ENCODE results near the gene VPS16.

Gene VPS16

DNA sequence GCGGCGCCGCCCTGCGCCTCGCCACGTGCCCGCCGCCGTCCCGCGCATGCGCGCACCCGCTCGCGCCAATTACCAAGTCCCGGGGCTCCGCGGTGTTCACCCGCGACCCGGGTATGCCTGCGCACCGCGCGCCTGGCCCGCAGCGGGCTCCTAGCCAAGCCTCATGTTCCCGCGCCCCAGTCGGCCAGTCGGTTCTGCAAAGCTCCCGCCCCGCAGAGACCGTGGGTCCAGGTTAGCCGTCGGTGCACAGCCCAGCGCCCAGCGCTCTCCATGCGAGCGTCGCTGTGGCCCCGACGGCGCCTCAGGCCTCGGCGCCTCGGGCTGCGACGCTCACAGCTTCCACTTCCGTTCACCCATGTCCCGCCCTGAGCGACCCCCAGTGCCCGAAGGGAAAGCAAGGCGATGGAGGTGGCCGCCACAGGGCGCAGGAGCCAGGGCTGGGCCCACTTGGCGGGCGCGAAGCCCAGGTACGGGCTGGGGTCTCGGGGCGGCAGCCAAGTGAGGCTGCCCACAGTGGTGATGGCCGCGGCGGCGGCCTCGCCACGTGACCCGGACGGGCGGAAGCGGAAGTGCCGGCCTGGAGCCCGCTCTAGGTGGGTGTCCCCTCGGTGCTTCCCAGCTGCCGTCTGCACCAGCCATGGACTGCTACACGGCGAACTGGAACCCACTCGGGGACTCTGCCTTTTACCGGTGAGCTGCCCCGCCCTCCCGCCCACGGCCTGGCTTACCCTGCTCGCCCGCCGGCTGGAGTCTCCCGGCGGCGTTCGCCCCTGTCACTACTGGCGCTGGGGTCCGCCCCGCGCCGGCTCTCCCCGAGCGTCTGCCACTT is at the start of gene VPS16, which contains the start of gene PCED1A:
VPS16 (plus strand) TSS at position 608 of the 829 bp plus-strand sequence; CDS start at position 638, 30 bp downstream.
PCED1A (minus strand) TSS at position 518 of the 829 bp plus-strand sequence. CDS start 743 bp downstream, outside the sequence.
- peak; percentile 86 to 87 for DNase-seq

DNA sequence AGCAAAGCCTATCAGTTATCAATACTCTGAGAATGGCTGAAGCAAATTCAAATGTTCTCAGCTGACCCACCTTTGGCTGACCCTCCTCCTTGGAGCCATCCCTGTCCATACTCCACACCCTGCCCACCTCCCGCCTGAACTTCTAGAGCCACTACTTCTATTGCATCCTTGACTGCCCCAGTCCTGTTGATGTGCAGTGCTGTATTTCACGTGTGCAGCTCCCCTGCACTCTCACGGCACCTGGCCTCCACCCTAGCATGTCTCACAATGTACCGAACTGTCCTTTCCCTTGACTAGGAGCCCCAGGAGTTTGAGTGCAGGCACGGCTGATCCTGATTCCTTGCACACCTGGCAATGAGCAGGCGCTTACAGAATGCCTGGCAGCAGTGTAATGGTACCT is 47.1 kb upstream of the VPS16 start:
- no peak for DNase-seq

DNA sequence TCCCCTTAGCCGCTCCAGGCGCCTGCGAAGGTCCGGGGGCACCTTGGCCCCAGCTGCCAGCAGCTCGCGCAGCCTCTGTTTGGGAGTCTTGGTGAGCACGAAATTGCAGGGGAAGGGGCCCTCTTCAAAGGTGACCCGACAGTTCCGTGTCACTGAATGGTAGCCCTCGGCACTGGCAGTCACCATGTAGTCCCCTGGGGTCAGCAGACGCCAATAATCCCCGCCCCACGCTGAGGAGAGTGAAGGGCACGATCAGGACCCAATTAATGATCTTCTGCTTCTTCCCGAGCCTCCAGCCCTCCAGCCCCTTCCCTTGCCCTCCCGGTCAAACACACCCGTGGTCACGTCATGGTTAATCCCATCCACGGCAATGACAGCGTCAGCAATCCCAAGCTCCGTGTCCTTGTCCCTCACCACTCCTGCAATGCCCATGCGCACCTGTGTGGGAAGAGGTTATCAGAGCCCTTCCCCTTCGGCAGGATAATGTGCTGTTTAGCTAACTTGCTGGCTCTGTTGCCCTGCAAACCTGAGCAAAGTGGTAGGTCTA is 46.3 kb upstream of the VPS16 start:
- DNase-seq: no peak

DNA sequence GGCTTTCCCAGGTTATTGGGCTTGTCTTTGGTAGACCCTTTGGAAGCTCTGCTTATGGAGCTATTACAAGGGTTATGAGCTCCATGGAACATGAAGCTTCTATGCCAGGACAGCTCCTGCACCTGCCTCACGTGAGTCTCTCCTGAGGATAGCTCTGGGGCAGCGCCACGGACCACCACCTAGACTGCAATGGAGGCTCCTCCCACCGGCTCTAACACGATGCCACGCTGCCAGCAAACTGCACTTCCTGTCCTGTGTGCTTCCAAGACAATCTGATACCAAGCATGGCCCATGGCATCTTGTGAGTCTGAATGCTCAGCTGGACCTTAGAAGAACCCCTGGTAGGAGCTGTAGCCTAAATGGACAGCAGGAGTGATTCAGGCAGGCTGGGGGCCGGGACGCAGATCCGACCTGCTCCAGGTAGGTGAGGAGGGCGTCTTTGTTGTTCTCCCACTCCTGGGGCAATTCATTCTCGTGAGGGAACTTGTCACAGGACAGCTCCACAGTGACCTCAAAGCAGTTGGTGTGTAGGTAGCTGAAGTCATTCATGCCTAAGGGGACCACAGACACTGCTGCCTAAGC is 45.6 kb upstream of the VPS16 start:
- DNase-seq: no peak

DNA sequence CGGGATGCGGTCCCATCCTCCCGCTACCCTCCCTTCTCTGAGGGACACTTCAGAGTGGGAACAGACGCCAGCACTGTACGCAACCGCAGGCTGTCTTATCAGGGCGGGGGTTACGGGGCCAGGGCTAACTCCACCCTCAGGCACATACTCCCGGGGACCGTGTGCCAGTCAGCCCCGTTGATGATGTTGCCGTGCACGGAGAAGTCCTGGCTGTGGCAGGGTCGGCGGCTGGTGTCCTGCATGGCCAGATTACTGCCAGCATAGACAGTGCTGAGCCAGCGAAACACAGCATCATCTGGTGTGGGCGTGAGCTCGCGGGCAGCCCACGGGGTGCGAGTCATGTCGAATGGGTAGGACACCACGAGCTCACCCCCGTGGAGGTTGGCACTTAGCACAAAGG is 45.1 kb upstream of the VPS16 start:
- no peak for DNase-seq

DNA sequence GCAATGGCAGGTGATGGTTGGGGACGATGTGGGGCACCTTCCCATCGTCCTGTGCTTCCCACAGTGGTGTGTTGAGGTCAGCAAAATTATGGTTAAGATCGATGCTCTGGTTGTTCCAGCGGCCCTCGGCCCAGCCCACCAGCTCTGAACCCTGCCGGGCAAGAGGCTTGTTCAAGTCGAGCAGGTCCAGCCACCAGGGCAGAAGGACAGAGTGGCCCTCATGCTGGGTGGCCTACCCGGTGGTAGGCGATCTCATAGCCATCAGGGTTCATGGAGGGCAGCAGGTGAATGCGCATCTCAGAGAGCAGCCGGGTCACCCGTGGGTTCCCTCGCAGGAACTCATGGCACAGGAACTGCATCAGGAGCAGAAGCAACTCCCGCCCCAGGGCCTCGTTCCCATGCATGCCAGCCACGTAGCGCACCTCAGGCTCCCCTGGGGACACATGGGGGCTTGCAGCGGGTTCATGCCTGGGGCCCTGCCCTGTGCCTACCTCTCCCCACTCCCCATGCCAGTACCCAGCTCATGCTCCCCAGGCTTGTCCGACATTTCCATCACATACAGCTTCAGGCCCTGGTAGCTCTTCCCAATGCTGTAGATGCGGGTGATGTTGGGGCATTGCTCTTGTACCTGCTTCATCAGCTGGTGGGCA is 44.4 kb upstream of the VPS16 start:
- DNase-seq: no peak

DNA sequence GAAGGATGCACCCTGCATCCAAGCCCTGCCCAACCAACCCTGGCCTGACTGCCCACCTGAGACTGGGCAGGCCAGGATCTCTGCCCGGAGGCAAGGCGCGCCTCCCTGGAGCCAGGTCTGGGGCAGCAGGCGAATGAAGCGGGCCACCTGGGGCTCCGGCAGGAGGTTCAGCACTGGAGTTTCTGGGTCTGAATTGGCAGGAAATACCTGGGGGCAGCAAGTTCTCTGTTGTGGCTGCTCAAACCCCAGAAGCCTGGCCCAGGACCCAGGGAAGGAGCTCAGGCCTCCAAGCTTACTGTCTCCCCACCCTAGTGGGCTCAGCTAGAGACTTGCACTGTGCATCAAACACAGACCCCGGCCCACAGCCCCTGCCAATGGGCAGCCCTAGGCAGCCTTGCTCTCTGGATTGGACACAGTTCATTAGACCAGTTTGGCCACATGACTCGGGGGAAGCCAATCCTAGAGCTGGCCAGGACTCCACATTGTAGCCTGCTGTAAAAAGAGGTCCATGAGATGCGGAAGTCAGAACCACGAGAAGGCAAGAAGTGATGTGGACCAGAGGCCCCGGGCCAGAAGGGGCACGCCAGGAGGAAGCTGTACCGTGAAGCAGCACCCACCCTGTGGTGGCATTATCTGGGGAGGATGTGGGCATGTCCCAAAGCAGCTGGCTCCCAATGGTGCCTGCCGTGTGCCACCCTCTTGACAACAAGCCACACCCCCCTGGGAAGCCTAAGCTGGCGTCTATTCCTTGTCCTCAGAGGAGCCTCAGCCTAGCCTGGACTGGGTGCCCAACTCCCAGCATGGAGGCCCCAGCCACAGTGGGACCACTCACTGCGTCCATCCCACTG is 43.2 kb upstream of the VPS16 start:
- no peak for DNase-seq

DNA sequence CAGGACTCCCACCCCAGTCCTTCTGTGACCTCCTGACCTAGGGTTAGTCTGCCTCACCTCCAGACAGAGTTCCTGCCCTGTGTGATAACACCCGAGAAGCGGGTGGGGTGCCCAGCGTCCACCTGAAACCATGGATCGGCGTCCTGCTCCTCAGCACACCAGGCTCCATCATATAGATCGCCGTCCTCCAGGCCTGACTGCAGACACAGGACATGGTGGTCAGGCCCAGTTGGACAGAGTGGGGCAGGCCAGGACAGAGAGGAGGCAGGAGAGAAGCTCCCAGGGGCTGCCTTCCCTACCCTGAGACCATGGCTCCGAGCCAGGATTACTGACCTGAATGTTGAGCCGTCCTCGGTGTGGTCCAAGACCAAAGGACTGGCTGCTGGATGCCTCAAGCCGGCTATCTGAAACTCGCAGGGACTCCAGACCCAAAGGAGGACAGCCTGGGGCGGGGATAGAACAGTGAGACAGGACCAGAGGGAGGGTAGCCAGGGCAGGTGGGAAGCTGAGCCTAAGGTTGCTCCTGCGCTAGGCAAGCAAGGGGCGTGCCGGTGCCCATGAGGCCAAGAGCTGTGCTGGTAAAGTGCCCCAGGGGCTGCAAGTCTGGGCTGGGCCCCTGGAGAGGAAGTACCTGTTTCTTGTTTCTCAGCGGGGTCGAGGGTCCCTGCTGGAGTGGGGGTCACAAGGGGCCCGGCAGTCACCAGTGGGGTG is 42.3 kb upstream of the VPS16 start:
- no peak for DNase-seq

DNA sequence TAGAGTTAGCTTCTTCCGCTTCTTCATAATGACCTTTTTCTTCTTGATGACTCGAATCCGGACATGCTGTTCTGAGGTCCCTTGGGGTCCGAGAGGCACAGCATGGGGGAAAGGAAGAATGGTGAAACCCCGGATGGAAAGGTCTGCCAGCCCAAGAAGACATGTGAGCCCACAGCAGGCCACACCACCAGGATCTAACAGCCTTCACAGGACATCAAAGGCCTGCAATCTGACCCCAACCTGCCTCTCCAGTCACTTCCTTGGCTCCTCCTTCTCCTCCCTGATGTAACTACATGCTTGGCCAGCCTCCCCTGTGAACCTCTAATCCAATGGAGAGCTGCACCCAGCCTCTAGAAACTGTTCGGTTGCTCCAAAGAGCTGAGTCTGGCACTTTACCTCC is 41.7 kb upstream of the VPS16 start:
- no peak for DNase-seq

DNA sequence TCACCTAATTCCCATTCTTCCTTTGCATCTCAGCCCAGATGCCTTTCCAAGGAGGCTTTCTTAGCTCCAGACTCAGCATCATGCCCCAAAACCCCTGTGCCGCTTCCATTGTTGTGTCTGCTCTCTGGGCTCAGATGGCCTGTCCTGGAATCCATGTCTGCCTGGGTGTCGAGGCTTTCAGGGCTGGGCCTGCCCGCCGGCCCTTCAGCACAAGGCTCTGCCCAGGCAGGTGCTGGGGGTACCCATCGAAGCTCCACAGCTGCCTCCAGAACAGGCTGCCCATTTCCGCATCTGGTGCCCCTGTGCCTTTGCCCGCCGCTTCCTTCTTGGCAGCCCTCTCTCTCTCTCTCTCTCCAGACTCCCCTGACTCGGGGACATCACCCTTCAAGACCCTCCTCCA is 41.3 kb upstream of the VPS16 start:
- no peak for DNase-seq

DNA sequence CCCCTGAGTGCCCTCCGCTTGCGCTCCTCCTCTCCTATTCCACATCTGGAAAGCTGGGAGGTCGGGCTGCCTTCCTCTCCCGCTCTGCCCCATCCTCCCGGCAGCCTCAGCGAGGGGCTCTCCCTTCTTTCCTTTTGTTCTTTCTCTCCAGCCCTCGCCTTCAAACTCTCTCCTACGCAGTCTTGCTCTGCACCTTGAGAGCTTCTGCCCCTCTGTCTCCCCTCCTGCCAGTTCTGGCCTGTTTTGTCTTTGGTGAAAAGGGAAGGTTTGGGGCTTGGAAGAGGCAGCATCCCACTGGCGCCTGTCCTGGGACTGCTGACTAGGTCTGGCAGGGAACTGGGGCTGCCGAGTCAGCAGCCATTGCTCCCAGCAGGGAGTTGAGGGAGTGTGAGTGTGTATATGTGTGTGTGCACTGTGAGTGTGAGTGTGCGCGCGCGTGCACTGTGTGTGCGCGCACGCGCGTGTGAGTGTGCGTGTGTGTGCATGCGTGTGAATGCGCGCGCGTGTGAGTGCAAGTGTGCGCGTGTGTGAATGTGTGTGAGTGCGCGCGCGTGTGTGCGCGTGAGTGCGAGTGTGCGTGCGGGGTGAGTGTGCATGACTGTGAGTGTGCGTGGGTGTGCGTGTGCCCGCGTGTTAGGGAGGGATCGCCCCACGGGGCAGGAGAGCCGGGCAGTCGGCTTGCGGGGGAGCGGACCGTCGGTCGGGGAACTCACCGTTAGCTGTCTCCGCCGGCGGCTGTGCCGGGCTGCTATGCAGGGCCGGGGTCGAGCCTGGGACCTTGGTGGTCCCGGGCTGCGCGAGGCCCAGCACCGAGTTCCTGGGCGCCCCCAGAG is 40.6 kb upstream of the VPS16 start:
- no peak for DNase-seq

DNA sequence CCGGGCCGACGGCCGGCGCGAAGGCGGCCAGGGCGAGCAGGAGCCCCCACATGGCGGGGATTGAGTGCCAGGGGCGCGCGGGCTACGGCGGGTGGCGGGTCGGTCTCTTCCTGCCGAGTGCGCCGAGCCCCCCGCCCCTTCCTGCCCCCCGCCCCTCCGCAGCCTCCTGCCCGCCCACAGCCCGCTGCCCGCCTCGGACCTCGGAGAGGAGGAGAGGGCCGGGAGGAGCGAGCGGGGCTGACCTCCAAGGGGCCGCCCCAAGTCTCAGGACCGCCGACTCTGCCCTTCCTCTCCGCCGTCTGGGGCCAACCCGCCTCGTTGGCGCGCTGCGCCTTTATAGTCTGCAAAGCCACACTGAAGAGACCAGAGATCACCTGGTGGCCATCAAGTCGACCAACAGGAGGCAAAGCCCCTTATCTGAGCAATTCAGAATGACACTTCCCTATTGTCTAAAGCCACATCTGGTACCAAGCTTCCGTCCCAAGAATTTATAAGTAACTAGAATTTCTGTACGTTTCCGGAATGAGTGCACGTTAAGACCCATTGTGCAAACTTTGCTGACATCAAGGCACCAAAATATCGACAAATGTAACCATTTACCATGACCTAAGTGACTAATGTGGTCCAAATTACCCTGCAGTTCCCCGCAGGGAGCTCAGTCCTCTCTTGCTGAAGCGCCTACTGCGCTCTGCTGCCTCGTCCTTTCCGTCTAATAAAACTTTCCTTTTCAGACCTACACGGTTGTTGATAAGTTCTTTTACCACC is 39.8 kb upstream of the VPS16 start, which contains the start of gene CPXM1:
CPXM1 (minus strand) TSS at position 107 of the 765 bp plus-strand sequence; CDS start at position 52, 55 bp downstream.
- DNase-seq: no peak

DNA sequence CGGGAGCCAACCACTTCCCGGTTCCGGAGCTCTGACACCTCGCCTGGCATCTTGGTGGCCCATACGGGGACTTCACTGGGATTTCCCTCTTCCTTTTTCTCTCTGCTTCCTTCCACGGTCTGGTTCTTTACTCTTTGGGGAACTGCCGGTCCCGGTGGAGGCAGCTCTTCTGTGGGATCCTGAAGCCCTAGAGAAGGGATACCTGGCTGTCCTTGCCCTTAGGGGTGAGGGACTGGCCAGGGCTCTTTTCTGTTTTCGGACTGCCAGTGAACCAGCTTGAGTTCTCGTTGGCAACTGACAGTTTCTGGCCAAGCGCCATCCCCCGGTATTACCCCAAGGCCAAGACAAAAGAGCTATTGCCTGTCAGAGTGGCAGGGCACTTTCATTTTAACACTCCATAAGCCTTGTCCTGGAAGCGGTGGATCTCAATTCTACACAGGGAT is 39.2 kb upstream of the VPS16 start:
- DNase-seq: no peak

DNA sequence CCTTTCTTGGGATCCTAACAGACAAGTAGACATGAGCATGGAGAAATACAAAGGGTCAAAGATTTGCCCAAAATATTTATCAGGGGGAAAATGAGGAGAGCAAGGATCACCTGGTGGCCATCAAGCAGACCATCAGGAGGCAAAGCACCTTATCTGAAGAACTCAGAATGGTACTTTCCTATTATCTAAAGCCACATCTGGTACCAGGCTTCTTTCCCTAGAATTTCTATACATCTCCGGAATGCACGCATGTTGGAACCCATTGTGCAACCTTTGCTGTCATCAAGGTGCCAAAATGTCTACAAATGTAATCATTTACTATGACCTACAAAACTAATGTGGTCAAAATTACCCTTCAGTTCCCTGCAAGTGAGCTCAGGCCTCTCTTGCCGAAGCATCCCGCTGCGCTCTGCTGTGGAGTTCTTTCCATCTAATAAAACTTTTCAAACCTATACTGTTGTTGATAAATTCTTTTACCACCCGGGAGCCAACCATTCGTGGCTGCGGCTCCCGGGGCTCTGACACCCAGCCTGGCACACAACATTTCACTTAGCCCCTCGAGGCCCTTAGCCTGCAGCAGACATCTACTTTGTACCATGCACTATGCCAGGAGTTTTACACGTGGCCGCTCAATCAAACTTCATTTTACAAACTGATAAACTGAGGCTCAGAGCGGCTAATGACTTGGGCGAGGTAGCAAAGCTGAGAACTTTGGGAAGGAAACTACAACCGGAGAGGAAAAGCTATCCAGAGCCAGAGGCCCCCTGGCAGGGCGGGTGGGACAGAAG is 36.3 kb upstream of the VPS16 start:
- DNase-seq: no peak

DNA sequence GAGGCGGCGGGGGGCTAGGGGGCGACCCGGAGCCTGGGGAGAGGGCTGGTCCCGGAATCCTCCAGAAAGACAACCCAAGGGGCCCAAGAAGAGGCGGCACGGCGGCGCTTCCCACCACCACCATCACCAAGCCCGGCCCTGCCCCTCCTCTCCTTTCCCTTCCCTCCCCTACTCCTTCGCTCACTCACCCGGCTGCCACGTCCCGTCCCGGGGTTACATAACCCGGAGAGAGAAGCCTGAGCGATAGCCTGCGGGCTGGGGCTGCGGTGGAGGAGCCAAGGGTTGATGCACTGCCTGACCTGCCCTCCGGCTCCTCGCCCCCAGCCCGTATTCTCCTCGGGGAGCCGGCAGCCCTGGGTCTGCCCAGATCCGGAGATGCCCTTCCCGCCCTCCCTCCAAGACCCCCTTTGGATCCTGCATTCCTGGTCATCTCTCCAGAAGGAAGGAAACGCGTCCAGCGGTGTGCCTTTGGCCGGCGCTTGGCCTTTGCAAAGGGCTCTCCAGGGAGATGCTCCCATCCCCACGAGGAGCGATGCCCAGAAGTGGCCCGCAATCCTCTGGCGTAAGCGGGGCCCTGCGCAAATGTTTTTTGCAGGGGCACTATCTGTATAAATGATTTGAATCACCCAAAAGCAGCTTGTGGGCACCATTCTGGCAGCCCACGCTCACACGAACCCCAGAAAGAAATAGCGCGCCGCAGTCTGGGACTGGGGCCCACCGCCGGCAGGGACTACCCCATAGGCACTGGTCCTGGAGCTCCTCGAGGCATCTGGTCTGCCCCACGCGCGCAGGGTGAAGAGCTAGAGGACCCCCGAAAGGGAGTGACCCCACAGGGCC is 35.5 kb upstream of the VPS16 start:
- no peak for DNase-seq

DNA sequence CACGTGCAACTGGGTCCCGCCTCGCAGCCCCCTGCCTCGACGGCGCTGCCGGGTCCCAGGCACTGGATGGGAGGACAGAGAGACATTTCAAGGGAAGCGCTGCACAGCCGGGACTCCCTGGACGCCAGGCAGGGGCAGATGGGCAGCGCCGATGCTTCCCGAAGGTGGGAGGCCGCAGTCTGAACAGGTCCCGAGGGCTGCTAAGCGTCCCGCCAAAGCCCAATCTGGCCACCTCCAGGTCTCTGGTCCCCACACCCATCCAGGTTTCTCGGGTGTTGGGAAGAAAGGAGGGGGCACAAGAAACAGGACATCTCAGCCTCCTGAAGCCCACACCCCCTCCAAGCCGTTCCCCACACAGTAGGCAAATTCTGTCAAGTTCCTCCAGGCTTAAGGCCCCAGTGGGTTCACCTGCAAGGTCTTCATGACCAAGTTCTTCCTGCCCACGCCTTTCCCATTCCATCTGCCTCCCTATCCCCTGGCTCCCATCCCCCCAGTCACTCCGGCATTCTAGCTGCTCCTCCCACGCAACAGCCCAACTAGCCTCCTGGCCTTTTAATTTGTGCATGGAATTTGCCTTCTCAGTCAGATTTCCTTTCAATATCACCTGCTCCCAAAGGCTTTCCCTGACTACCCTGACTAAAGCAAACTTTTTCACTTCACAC is 34.7 kb upstream of the VPS16 start:
- DNase-seq: no peak

DNA sequence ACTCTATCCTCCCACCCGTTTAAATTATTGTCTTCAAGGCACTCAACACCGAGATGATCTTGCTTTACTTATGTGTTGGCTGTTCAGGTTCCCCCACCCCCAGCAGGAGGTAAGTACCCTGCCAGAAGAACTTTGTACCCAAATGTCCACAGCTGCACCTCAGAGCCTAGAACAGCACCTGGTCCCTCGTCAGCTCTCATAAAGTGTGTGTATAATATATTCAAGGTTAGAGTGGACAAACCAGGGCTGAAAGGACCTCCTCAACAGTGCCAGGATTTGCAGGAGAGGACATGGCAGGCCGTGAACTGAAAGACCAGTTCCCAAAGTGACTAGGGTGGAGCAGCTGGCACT is 34.2 kb upstream of the VPS16 start:
- no peak for DNase-seq

DNA sequence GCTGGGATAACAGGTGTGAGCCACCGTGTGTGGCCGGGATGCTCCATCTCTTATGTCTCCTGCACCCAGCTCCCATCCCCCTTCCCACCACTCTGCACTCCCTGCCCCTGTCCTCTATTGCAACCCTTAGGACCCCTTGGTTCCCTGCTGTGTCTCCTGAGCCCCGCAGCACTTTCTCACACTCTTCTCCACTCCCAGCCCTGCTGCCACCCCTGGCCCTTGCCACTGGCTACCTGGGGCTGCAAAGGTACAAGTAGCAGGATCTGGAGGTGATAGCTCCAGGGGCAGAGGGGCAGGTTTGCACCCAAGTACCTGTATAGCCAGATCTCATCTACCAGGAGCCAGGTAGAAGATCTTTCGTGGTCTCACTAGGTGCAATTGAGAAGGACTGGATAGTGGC is 33.5 kb upstream of the VPS16 start:
- no peak for DNase-seq

All from activated CD4-positive, alpha-beta T cell treated with anti-CD3 and anti-CD28 coated beads for 4 hours (primary cell).